Suprapubic skin (tissue), 4 donors: ENCODE measurements around the gene DHX40. TPM values are rescaled to one million over a fixed set of nuclear protein-coding genes. Genes with fewer than 3 reads are reported as not detected.
"Not testable (repeated sequence)": the region's sequence is repeated elsewhere in the genome, so short reads cannot be mapped to it uniquely, and the experiment has no call there.

Experiments used
- DNase-seq, 2 donors: peaks; one replicate each; pipeline ENCODE4 v3.0.0-alpha.2; 2019; ENCODE audit warnings: low spot score in 2 of 2
- H3K27ac ChIP-seq: fragments of 200-600 bp; sonication (generic); one replicate; pipeline ENCODE4 v1.5.1; 2019
- H3K27me3 ChIP-seq: fragments of 200-600 bp; sonication (generic); one replicate; pipeline ENCODE4 v1.5.1; 2019
- H3K36me3 ChIP-seq: fragments of 200-600 bp; sonication (generic); one replicate; pipeline ENCODE4 v1.5.1; 2019
- H3K4me1 ChIP-seq: fragments of 200-600 bp; sonication (generic); one replicate; pipeline ENCODE4 v1.5.1; 2019
- H3K4me3 ChIP-seq: fragments of 200-600 bp; sonication (generic); one replicate; pipeline ENCODE4 v1.5.1; 2019; ENCODE audit warnings: mild to moderate bottlenecking
- H3K9me3 ChIP-seq: fragments of 200-600 bp; sonication (generic); one replicate; pipeline ENCODE4 v1.5.1; 2019
- CTCF ChIP-seq, 2 donors: fragments of 200-600 bp in 1 of 2; fragments of 450-650 bp in 1 of 2; sonication (generic) in 1 of 2; IDR thresholded peaks; one replicate each; pipeline ENCODE4 v1.5.1; 2016 to 2019; ENCODE audit warnings: antibody characterized with exemption in 2 of 2, mild to moderate bottlenecking in 1 of 2, moderate library complexity in 1 of 2
- EP300 ChIP-seq: sonication (generic); formaldehyde crosslinking; IDR thresholded peaks from one replicate; pipeline ENCODE4 v1.6.1; 2017; ENCODE audit warnings: antibody characterized with exemption
- POLR2A ChIP-seq, 2 donors: fragments of 450-650 bp; IDR thresholded peaks; one replicate each; pipeline ENCODE4 v1.6.1; 2017; ENCODE audit warnings: antibody characterized with exemption in 2 of 2, mild to moderate bottlenecking in 2 of 2, moderate library complexity in 2 of 2
- POLR2AphosphoS5 ChIP-seq, 3 donors: sonication (generic); formaldehyde crosslinking; IDR thresholded peaks; one replicate each; pipeline ENCODE4 v1.6.1; 2017; ENCODE audit warnings: antibody characterized with exemption in 3 of 3
- WGBS: methylation state at CpG from one replicate; pipeline ENCODE4 v1.1.5; 2018; 5-methylcytosine and 5-hydroxymethylcytosine counted together
- total RNA-seq, 4 donors: library from RNA; depleted of rRNA; stranded (reverse); fragments of >200 nt; gene quantifications; one replicate each; pipeline ENCODE4 v1.1.0, GENCODE V29; 2016

DHX40 gene
- total RNA-seq, 4 donors from 2014 or later, result 30.6 to 42.9 (median 37.4) TPM

- Histone ChIP-seq H3K4me3 (no peak overlapping the region), H3K27ac (no peak overlapping the region), H3K9me3 (no peaks in the 10 kb centered on the region), H3K4me1 (no peaks in the 10 kb centered on the region), H3K27me3 (no peaks in the 10 kb centered on the region), H3K36me3 (no peaks in the 10 kb centered on the region)
- DNase-seq, result no peak
- no peak for TF ChIP-seq POLR2AphosphoS5 (IDR thresholded peaks at IDR 0.05)
- TF ChIP-seq EP300, result no peak
- TF ChIP-seq POLR2A (IDR thresholded peaks at IDR 0.05), result no peak
- TF ChIP-seq CTCF (IDR thresholded peaks at IDR 0.05), result no peak
- WGBS, result 49% methylated on average over 7 of the region's 7 CpGs
Measured at GRCh38 chr17:59558039-59558438, 7.4 kb upstream of the DHX40 start.

GRCh38 chr17:59558953-59559352 lies 6.5 kb upstream of the DHX40 start:
- Histone ChIP-seq H3K27ac (no peak overlapping the region), H3K9me3 (no peaks in the 10 kb centered on the region), H3K27me3 (no peaks in the 10 kb centered on the region), H3K4me1 (no peaks in the 10 kb centered on the region), H3K36me3 (no peaks in the 10 kb centered on the region), H3K4me3 (no peak overlapping the region)
- no peak for DNase-seq
- no peak for TF ChIP-seq POLR2AphosphoS5 (IDR thresholded peaks at IDR 0.05)
- TF ChIP-seq EP300, result no peak
- no peak for TF ChIP-seq CTCF (IDR thresholded peaks at IDR 0.05)
- TF ChIP-seq POLR2A (IDR thresholded peaks at IDR 0.05), result no peak

GRCh38 chr17:59561042-59561441 lies 4.4 kb upstream of the DHX40 start:
- TF ChIP-seq EP300, result no peak
- no peak for TF ChIP-seq CTCF (IDR thresholded peaks at IDR 0.05)
- no peak for TF ChIP-seq POLR2AphosphoS5 (IDR thresholded peaks at IDR 0.05)
- no peak for TF ChIP-seq POLR2A (IDR thresholded peaks at IDR 0.05)
- no peak overlapping the region for H3K27ac ChIP-seq
- WGBS, result 75% methylated on average over 2 of the region's 2 CpGs

GRCh38 chr17:59565959-59566324 lies 532 bp downstream of the DHX40 start:
- Histone ChIP-seq H3K4me1 (peaks cover 19% of the 10 kb centered on the region), H3K4me3 (peak overlapping the region; percentile 96), H3K9me3 (no peaks in the 10 kb centered on the region), H3K36me3 (peaks cover 3% of the 10 kb centered on the region), H3K27ac (peak overlapping the region; percentile 85), H3K27me3 (no peaks in the 10 kb centered on the region)
- 0% methylated on average over 9 of the region's 9 CpGs for WGBS
- DNase-seq, result peak in 1 of 2 donors; percentile 62
- no peak for TF ChIP-seq CTCF (IDR thresholded peaks at IDR 0.05)
- no peak for TF ChIP-seq EP300
- no peak for TF ChIP-seq POLR2AphosphoS5 (IDR thresholded peaks at IDR 0.05)
- TF ChIP-seq POLR2A (IDR thresholded peaks at IDR 0.05), result no peak

More at GRCh38 chr17:59561042-59561441, 4.4 kb upstream of the DHX40 start:
- Histone ChIP-seq H3K36me3 (no peaks in the 10 kb centered on the region), H3K4me3 (no peak overlapping the region), H3K27me3 (no peaks in the 10 kb centered on the region), H3K4me1 (peaks cover 7% of the 10 kb centered on the region), H3K9me3 (no peaks in the 10 kb centered on the region)
- DNase-seq, result no peak

GRCh38 chr17:59569151-59569550 lies 3.7 kb downstream of the DHX40 start:
- WGBS, result 98% methylated on average over 5 of the region's 5 CpGs
- not testable (repeated sequence) for H3K9me3 ChIP-seq

GRCh38 chr17:59572301-59572924 lies 7.0 kb downstream of the DHX40 start:
- Histone ChIP-seq H3K9me3 (no peaks in the 10 kb centered on the region), H3K27me3 (no peaks in the 10 kb centered on the region), H3K4me3 (no peak overlapping the region), H3K4me1 (no peaks in the 10 kb centered on the region), H3K36me3 (peaks cover 23% of the 10 kb centered on the region), H3K27ac (no peak overlapping the region)
- WGBS, result 97% methylated on average over 10 of the region's 10 CpGs
- no peak for TF ChIP-seq POLR2A (IDR thresholded peaks at IDR 0.05)
- no peak for TF ChIP-seq EP300
- TF ChIP-seq POLR2AphosphoS5 (IDR thresholded peaks at IDR 0.05), result no peak
- no peak for TF ChIP-seq CTCF (IDR thresholded peaks at IDR 0.05)
- DNase-seq, result no peak

More at GRCh38 chr17:59569151-59569550, 3.7 kb downstream of the DHX40 start:
- H3K27me3 ChIP-seq, DNase-seq, H3K27ac ChIP-seq, H3K4me3 ChIP-seq: not testable (repeated sequence)
- Histone ChIP-seq H3K4me1 (peaks cover 19% of the 10 kb centered on the region), H3K36me3 (peaks cover 19% of the 10 kb centered on the region)

- H3K4me1 ChIP-seq, H3K27ac ChIP-seq, H3K36me3 ChIP-seq, H3K9me3 ChIP-seq, DNase-seq, H3K4me3 ChIP-seq, H3K27me3 ChIP-seq: not testable (repeated sequence)
- WGBS, result no CpG with 5 or more reads among the region's 1 CpG
Measured at GRCh38 chr17:59584168-59584567, 18.8 kb downstream of the DHX40 start.
